OCI-LY3 (cell line): ENCODE data around the gene NTNG2.

Experiments
- H2AFZ ChIP-seq: fragments of 200-600, 300-600 bp; shearing (Covaris generic); 2 replicates; pipeline ENCODE4 v1.6.0; 2014; ENCODE audit warnings: antibody characterized with exemption, low read depth, low read length
- H3K27ac ChIP-seq: fragments of 200-600, 300-600 bp; sonication (generic); 2 replicates; pipeline ENCODE4 v1.5.1; 2014; ENCODE audit warnings: mild to moderate bottlenecking, low read length, moderate library complexity, mixed read lengths
- H3K27me3 ChIP-seq: fragments of 200-600, 300-600 bp; sonication (generic); 2 replicates; pipeline ENCODE4 v1.6.1; 2014; ENCODE audit warnings: low read depth, low read length, mixed read lengths
- H3K36me3 ChIP-seq: fragments of 200-600, 300-600 bp; sonication (generic); replicated peaks from 2 replicates; pipeline ENCODE3; 2014; ENCODE audit warnings: low read depth, low read length, mixed read lengths
- H3K4me1 ChIP-seq: fragments of 300-600, 200-600 bp; sonication (generic); 2 replicates; pipeline ENCODE4 v1.6.1; 2014; ENCODE audit warnings: low read length, mixed read lengths
- H3K4me2 ChIP-seq: fragments of 200-600, 300-600 bp; sonication (generic); 2 replicates; pipeline ENCODE4 v1.6.1; 2014; ENCODE audit warnings: low read length, mixed read lengths
- H3K4me3 ChIP-seq: fragments of 300-600, 200-600 bp; sonication (generic); 2 replicates; pipeline ENCODE4 v1.5.1; 2014; ENCODE audit warnings: antibody characterized with exemption, mild to moderate bottlenecking, low read length, moderate library complexity
- H3K79me2 ChIP-seq: fragments of 300-600, 200-600 bp; shearing (Covaris generic); 2 replicates; pipeline ENCODE4 v1.6.1; 2014; ENCODE audit warnings: mild to moderate bottlenecking, low read length, mixed read lengths
- H3K9ac ChIP-seq: fragments of 300-600, 200-600 bp; shearing (Covaris generic); 2 replicates; pipeline ENCODE4 v1.6.0; 2014; ENCODE audit warnings: mild to moderate bottlenecking, low read length, moderate library complexity
- H3K9me3 ChIP-seq: fragments of 200-600, 300-600 bp; shearing (Covaris generic); 2 replicates; pipeline ENCODE4 v1.6.1; 2014; ENCODE audit warnings: low read length, mixed read lengths; ENCODE audit not compliant: insufficient read depth
- H4K20me1 ChIP-seq: fragments of 200-600, 300-600 bp; sonication (generic); 2 replicates; pipeline ENCODE4 v1.6.1; 2016; ENCODE audit warnings: low read length, mixed read lengths; ENCODE audit not compliant: insufficient read depth
- EZH2phosphoT487 ChIP-seq: fragments of 200-600 bp; shearing (Covaris generic); IDR thresholded peaks from 2 replicates; pipeline ENCODE4 v1.6.1; 2018; ENCODE audit warnings: antibody characterized with exemption, mixed run types, low read depth
- TF ChIP-seq, protein P1 (sequence below): fragments of 200-600, 300-600 bp; sonication (generic); IDR thresholded peaks from 2 replicates; pipeline ENCODE4 v1.5.1; 2014; ENCODE audit warnings: antibody characterized with exemption, low read length, low read depth

The NTNG2 gene

DNA sequence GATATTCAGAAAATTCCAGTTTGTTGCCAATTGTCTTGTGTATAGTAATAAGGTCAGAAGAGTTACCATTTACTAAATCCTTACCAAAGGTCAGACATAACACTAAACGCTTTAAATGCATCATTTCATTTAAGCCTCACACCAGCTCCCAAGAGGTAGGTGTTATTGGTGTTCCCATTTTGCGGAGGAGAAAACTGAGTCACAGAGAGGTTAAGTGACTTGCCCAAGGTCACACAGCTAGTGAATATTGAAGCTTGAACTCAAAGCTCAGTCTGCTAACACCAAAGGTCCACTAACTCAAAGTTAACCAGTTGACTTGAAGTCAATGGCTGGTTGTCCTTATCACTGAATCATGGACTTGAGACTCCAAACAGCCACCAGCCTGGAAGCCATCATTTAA is 40.8 kb upstream of the NTNG2 start:
- Histone ChIP-seq H3K9me3 (no peaks in the 10 kb centered on the region), H3K4me2 (no peak overlapping the region), H3K4me3 (no peak overlapping the region), H4K20me1 (no peaks in the 10 kb centered on the region), H3K4me1 (no peaks in the 10 kb centered on the region), H3K9ac (no peak overlapping the region), H3K27ac (no peak overlapping the region), H2AFZ (no peak overlapping the region), H3K79me2 (no peaks in the 10 kb centered on the region), H3K27me3 (peaks cover 67% of the 10 kb centered on the region), H3K36me3 (no peaks in the 10 kb centered on the region)
- TF ChIP-seq, protein P1, sequence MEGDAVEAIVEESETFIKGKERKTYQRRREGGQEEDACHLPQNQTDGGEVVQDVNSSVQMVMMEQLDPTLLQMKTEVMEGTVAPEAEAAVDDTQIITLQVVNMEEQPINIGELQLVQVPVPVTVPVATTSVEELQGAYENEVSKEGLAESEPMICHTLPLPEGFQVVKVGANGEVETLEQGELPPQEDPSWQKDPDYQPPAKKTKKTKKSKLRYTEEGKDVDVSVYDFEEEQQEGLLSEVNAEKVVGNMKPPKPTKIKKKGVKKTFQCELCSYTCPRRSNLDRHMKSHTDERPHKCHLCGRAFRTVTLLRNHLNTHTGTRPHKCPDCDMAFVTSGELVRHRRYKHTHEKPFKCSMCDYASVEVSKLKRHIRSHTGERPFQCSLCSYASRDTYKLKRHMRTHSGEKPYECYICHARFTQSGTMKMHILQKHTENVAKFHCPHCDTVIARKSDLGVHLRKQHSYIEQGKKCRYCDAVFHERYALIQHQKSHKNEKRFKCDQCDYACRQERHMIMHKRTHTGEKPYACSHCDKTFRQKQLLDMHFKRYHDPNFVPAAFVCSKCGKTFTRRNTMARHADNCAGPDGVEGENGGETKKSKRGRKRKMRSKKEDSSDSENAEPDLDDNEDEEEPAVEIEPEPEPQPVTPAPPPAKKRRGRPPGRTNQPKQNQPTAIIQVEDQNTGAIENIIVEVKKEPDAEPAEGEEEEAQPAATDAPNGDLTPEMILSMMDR: no peak
- TF ChIP-seq EZH2phosphoT487: no peak

DNA sequence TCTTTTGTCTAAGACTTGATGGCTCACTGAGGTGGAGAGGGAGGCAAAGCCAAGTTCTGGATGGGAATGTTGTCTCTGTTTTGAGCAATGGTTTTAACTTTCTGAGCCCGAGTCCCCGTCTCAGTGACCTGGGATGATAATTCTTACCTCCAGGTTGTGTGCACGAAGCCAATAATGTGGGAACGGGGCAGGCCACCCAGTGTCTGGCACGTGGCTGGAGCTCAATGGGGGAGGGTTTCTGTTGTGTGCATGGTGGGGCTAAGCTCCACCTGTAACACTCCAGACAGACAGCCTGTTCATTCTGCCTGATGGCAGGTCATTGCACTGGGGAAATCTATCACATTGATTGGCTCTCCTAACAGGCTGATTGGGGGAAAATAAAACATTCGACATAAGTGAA is 37.1 kb upstream of the NTNG2 start:
- Histone ChIP-seq H2AFZ (no peak overlapping the region), H3K4me3 (no peak overlapping the region), H3K9ac (no peak overlapping the region), H4K20me1 (no peaks in the 10 kb centered on the region), H3K79me2 (no peaks in the 10 kb centered on the region), H3K4me2 (no peak overlapping the region), H3K27me3 (peaks cover 61% of the 10 kb centered on the region), H3K27ac (no peak overlapping the region), H3K4me1 (no peaks in the 10 kb centered on the region), H3K9me3 (no peaks in the 10 kb centered on the region), H3K36me3 (no peaks in the 10 kb centered on the region)
- TF ChIP-seq, protein P1: no peak

DNA sequence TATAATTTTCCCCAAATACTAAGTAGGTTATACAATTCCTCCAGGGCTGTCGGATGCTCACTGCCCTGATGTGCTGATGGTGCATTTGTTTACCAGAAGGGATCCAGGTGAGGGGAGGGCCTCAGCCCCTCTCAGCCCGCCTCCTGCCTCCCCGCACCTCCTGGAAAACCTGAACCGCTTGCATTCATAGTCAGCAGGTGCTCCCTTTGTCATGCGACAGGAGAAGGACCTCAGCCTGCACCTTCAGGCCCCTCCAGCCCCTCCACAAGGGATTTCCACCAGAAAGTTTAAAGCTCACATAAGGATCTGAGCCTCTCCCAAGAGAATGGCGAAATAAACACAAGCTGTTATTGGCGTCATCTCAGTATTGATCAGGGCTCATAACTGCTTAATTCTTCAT is 36.5 kb upstream of the NTNG2 start:
- no peak overlapping the region for H3K9ac ChIP-seq
- H3K79me2 ChIP-seq: no peaks in the 10 kb centered on the region

DNA sequence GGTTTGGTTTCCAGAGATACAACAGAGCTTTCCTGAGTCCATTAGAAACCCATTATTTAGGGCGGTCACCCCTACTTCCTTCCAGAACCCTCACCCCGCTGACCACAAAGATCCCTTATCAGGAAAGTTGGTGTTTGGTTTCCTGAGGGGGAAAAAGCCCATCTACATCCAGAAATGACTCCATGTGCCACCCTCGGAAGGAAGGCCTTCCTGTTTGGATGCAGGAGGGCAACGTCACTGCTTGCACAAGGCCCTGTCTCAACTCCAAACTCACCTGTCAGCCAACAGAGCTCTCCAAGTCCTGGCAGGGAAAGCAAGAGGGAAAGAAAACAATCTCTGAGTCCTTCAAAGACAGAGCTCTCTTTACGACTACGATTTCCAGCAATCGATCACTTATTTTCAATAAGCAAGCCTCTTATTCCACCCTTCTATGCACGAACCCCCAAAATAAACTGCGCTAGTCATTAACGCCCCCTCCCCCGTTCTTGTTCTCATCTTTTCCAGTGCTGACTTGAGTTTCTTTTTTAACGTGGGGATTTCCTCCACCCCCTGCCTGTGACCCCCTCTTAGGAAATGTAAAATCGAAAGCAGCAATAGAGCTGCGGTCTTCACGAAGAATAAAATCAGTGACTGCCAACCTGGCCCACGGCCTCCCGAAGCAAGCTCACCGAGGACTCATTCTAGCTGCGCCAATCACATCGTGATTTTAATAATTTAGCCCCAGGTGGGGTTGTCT is 35.7 kb upstream of the NTNG2 start:
- Histone ChIP-seq H3K9me3 (no peaks in the 10 kb centered on the region), H3K4me1 (no peaks in the 10 kb centered on the region), H3K36me3 (no peaks in the 10 kb centered on the region), H3K27me3 (peaks cover 63% of the 10 kb centered on the region), H3K79me2 (no peaks in the 10 kb centered on the region), H3K27ac (no peak overlapping the region), H3K4me2 (no peak overlapping the region), H3K4me3 (no peak overlapping the region), H2AFZ (no peak overlapping the region), H3K9ac (no peak overlapping the region), H4K20me1 (no peaks in the 10 kb centered on the region)
- TF ChIP-seq EZH2phosphoT487: no peak
- TF ChIP-seq, protein P1: no peak

More for the DNA sequence above, 36.5 kb upstream of the NTNG2 start:
- Histone ChIP-seq H3K4me2 (no peak overlapping the region), H3K36me3 (no peaks in the 10 kb centered on the region), H3K27ac (no peak overlapping the region), H3K4me3 (no peak overlapping the region), H4K20me1 (no peaks in the 10 kb centered on the region), H3K27me3 (peaks cover 62% of the 10 kb centered on the region), H2AFZ (no peak overlapping the region), H3K4me1 (no peaks in the 10 kb centered on the region), H3K9me3 (no peaks in the 10 kb centered on the region)
- TF ChIP-seq, protein P1: no peak
- no peak for TF ChIP-seq EZH2phosphoT487
